ENCODE measurements around the gene KCTD5. TPM values are rescaled to one million over a fixed set of nuclear protein-coding genes. Genes with fewer than 3 reads are reported as not detected.

The KCTD5 gene
- total RNA-seq, 2 donors from 2014 or later: 29.8 to 32.6 TPM

DNA sequence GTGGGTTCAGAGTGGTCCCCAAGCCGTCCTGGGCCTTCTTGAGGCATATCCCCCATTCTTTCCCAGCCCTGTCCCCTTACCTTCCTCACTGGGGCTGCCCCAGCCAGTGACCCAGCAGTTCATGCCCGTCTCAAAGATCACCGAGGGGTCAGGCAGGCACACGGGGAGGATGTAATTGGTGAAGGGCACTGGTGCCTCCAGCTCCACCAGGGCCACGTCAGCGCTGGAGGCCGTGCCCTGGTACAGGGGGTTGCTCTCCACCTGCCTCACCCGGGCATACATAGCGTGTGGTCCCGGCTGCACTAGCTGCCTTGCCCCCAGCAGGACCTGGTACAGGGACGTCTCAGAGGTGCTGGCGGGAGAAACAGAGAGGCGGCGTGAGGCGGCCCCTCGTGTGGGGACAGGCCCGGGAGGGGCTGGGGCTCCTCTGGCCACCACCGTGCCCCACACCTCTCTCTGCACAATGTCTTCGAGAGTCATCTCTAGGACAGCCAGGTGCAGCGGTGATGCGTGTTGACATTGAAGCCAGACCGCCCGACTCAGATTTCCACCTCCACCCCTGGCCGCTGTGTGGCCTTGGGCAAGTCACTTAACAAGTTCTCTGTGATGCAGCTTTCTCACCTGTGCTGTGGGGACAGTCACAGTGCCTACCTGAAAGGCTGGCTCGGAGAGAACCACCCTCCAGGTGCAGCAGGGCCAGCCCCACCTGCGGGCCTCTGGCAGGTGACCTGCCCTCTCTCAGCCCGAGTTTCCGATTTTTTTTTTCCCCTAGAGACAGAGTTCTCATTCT is 31.9 kb downstream of the KCTD5 start:
- Mint-ChIP-seq H3K27me3 (ENCODE audit: insufficient read depth) (peaks cover 5% of the 10 kb centered on the region), H3K27ac (no peak overlapping the region), H3K4me3 (no peak overlapping the region), H3K36me3 (ENCODE audit: low read depth) (no peaks in the 10 kb centered on the region), H3K9me3 (no peaks in the 10 kb centered on the region), H3K4me1 (no peaks in the 10 kb centered on the region)
- no peak for DNase-seq
- Histone ChIP-seq H3K36me3 (ENCODE audit: control insufficient read depth, insufficient read depth, low read length) (no peaks in the 10 kb centered on the region), H3K9ac (ENCODE audit: extremely low read depth, low read length, poor library complexity, severe bottlenecking) (no peak overlapping the region), H3K27ac (ENCODE audit: low read depth, low read length) (no peak overlapping the region), H3K27me3 (ENCODE audit: control insufficient read depth, insufficient read depth, low read length, poor library complexity, severe bottlenecking) (no peaks in the 10 kb centered on the region), H3K9me3 (ENCODE audit: control insufficient read depth, low read length) (no peaks in the 10 kb centered on the region), H3K4me1 (ENCODE audit: control insufficient read depth, insufficient read depth, low read length) (no peaks in the 10 kb centered on the region), H3K4me3 (ENCODE audit: low read length) (no peak overlapping the region)
- TF ChIP-seq, protein P1, sequence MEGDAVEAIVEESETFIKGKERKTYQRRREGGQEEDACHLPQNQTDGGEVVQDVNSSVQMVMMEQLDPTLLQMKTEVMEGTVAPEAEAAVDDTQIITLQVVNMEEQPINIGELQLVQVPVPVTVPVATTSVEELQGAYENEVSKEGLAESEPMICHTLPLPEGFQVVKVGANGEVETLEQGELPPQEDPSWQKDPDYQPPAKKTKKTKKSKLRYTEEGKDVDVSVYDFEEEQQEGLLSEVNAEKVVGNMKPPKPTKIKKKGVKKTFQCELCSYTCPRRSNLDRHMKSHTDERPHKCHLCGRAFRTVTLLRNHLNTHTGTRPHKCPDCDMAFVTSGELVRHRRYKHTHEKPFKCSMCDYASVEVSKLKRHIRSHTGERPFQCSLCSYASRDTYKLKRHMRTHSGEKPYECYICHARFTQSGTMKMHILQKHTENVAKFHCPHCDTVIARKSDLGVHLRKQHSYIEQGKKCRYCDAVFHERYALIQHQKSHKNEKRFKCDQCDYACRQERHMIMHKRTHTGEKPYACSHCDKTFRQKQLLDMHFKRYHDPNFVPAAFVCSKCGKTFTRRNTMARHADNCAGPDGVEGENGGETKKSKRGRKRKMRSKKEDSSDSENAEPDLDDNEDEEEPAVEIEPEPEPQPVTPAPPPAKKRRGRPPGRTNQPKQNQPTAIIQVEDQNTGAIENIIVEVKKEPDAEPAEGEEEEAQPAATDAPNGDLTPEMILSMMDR (conservative IDR thresholded peaks at IDR 0.05): no peak
- 89 to 92% methylated on average over 19 to 28 of the region's 28 CpGs for WGBS, 2 experiments (ENCODE audit: insufficient coverage in 1 of 2, insufficient read length in 1 of 2)

DNA sequence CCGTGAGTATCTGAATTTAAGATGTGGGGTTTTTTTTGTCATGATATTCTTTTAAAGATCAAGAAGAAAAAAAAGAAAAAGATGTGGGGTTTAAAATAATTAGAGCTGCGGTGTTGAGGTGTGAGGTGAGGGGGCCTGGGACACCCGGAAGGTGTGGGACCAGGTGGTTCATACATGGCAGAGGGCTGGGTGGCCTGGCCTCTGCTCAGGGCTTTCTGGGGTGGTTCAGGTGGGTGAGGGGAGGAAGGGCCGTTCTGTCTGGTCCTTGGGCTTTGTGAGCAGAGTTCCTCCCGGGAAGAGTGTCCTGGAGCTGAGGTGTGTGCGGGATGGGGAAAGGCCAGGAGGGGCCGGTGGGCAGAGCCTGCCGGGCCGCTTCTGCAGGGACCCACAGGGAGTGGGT is 32.7 kb downstream of the KCTD5 start:
- no peaks in the 10 kb centered on the region for H3K27me3 ChIP-seq (ENCODE audit: control insufficient read depth, insufficient read depth, low read length, poor library complexity, severe bottlenecking)
- Mint-ChIP-seq H3K4me3 (no peak overlapping the region), H3K27me3 (ENCODE audit: insufficient read depth) (peaks cover 5% of the 10 kb centered on the region), H3K9me3 (no peaks in the 10 kb centered on the region), H3K36me3 (ENCODE audit: low read depth) (no peaks in the 10 kb centered on the region), H3K27ac (no peak overlapping the region), H3K4me1 (no peaks in the 10 kb centered on the region)
- no peak overlapping the region for H3K9ac ChIP-seq (ENCODE audit: extremely low read depth, low read length, poor library complexity, severe bottlenecking)
- TF ChIP-seq, protein P1 (conservative IDR thresholded peaks at IDR 0.05): no peak
- H3K4me1 ChIP-seq (ENCODE audit: control insufficient read depth, insufficient read depth, low read length): no peaks in the 10 kb centered on the region
- 63 to 92% methylated on average over 2 to 9 of the region's 9 CpGs for WGBS, 2 experiments (ENCODE audit: insufficient coverage in 1 of 2, insufficient read length in 1 of 2)
- no peak for DNase-seq
- H3K36me3 ChIP-seq (ENCODE audit: control insufficient read depth, insufficient read depth, low read length): no peaks in the 10 kb centered on the region
- H3K9me3 ChIP-seq (ENCODE audit: control insufficient read depth, low read length): no peaks in the 10 kb centered on the region
- no peak overlapping the region for H3K4me3 ChIP-seq (ENCODE audit: low read length)
- no peak overlapping the region for H3K27ac ChIP-seq (ENCODE audit: low read depth, low read length)

DNA sequence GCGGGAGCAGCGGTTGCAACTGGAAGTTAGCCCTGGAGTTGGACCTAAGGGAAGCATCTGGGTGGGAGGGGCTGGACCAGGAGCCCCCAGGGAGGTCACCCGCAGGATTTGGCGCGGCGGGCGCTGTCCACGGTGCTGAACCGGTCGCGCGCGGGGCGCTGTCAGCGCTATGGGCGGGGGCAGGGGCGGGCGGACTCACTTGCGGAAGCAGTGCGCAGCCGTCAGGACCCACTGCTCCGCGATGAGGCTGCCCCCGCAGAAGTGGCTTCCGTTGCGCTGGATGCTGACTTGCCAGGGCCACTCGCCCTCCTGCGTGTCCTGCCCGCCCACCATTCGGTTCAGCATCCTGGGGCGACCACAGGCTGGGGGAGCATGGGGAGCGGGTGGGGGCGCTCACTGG is 33.2 kb downstream of the KCTD5 start:
- no peaks in the 10 kb centered on the region for H3K27me3 ChIP-seq (ENCODE audit: control insufficient read depth, insufficient read depth, low read length, poor library complexity, severe bottlenecking)
- 17 to 43% methylated on average over 7 to 33 of the region's 33 CpGs for WGBS, 2 experiments (ENCODE audit: insufficient coverage in 1 of 2, insufficient read length in 1 of 2)
- H3K9me3 Mint-ChIP-seq: no peaks in the 10 kb centered on the region
- H3K4me1 ChIP-seq (ENCODE audit: control insufficient read depth, insufficient read depth, low read length): no peaks in the 10 kb centered on the region
- no peak overlapping the region for H3K27ac ChIP-seq (ENCODE audit: low read depth, low read length)
- peak; percentile 90 for DNase-seq
- no peak overlapping the region for H3K4me3 Mint-ChIP-seq
- no peaks in the 10 kb centered on the region for H3K4me1 Mint-ChIP-seq
- no peak overlapping the region for H3K4me3 ChIP-seq (ENCODE audit: low read length)
- no peak overlapping the region for H3K9ac ChIP-seq (ENCODE audit: extremely low read depth, low read length, poor library complexity, severe bottlenecking)
- TF ChIP-seq, protein P1 (conservative IDR thresholded peaks at IDR 0.05): no peak
- peaks cover 5% of the 10 kb centered on the region for H3K27me3 Mint-ChIP-seq (ENCODE audit: insufficient read depth)
- H3K36me3 Mint-ChIP-seq (ENCODE audit: low read depth): no peaks in the 10 kb centered on the region
- H3K36me3 ChIP-seq (ENCODE audit: control insufficient read depth, insufficient read depth, low read length): no peaks in the 10 kb centered on the region
- H3K9me3 ChIP-seq (ENCODE audit: control insufficient read depth, low read length): no peaks in the 10 kb centered on the region
- no peak overlapping the region for H3K27ac Mint-ChIP-seq
